CD14-positive monocyte (primary cell): Measurements from ENCODE around the gene USP9X. TPM values are rescaled to one million over a fixed set of nuclear protein-coding genes. Genes with fewer than 3 reads are reported as not detected.
"Not testable (repeated sequence)": the region's sequence is repeated elsewhere in the genome, so short reads cannot be mapped to it uniquely, and the experiment has no call there.

Experiments used
- DNase-seq, 3 donors: peaks; one replicate each; pipeline ENCODE4 v3.0.0-alpha.2; 2011 to 2022
- H2AFZ ChIP-seq: 2 replicates; pipeline ENCODE4 v1.6.0; 2012; ENCODE audit warnings: mild to moderate bottlenecking, low read depth, low read length, inconsistent platforms; ENCODE audit not compliant: insufficient read depth, poor library complexity, severe bottlenecking
- H3K27ac ChIP-seq, 2 donors: 1 replicate in 1 of 2; 2 replicates in 1 of 2; pipeline ENCODE4 v1.5.1; 2012 to 2013; ENCODE audit warnings: low read length in 2 of 2, control low read depth in 1 of 2, inconsistent platforms in 1 of 2, low read depth in 1 of 2, mild to moderate bottlenecking in 1 of 2
- H3K27me3 ChIP-seq, 2 donors: one replicate each; pipeline versions ENCODE4 v1.6.0 to v1.6.1; 2011 to 2013; ENCODE audit warnings: low read length in 2 of 2; ENCODE audit not compliant: control insufficient read depth in 2 of 2, insufficient read depth in 2 of 2
- H3K36me3 ChIP-seq, 2 donors: replicated peaks in 1 of 2; 1 replicate in 1 of 2; 2 replicates in 1 of 2; pipeline versions ENCODE4 v1.5.1 to v1.6.1; 2012 to 2013; ENCODE audit warnings: low read length in 2 of 2, control low read depth in 1 of 2, inconsistent platforms in 1 of 2, mild to moderate bottlenecking in 1 of 2; ENCODE audit not compliant: insufficient read depth in 2 of 2, control insufficient read depth in 1 of 2
- H3K4me1 ChIP-seq, 2 donors: 1 replicate in 1 of 2; 2 replicates in 1 of 2; pipeline versions ENCODE4 v1.5.1 to v1.6.1; 2012 to 2013; ENCODE audit warnings: low read length in 2 of 2, control low read depth in 1 of 2, inconsistent platforms in 1 of 2, mild to moderate bottlenecking in 1 of 2, moderate library complexity in 1 of 2; ENCODE audit not compliant: insufficient read depth in 2 of 2, control insufficient read depth in 1 of 2
- H3K4me2 ChIP-seq: replicated peaks from 2 replicates; pipeline ENCODE3; 2012; ENCODE audit warnings: low read length, moderate library complexity, mild to moderate bottlenecking; ENCODE audit not compliant: poor library complexity, severe bottlenecking; ENCODE audit errors: extremely low read depth
- H3K4me3 ChIP-seq, 3 experiments: fragments of 200-600 bp in 1 of 3; sonication (generic) in 1 of 3; replicated peaks in 1 of 3; 1 replicate in 2 of 3; 2 replicates in 1 of 3; pipeline ENCODE4 v1.5.1; 2011 to 2013; ENCODE audit warnings: low read length in 3 of 3, mild to moderate bottlenecking in 3 of 3, control low read depth in 2 of 3, low read depth in 2 of 3, inconsistent platforms in 1 of 3, moderate library complexity in 1 of 3
- H3K79me2 ChIP-seq: 2 replicates; pipeline ENCODE4 v1.6.0; 2012; ENCODE audit warnings: mild to moderate bottlenecking, control low read depth, inconsistent platforms, low read length, moderate library complexity; ENCODE audit not compliant: insufficient read depth
- H3K9ac ChIP-seq: 2 replicates; pipeline ENCODE4 v1.6.0; 2017; ENCODE audit warnings: low read length, mild to moderate bottlenecking; ENCODE audit not compliant: insufficient read depth, poor library complexity, severe bottlenecking
- H3K9me3 ChIP-seq, 2 donors: replicated peaks in 1 of 2; 1 replicate in 1 of 2; 2 replicates in 1 of 2; pipeline versions ENCODE4 v1.5.1 to v1.6.1; 2012 to 2013; ENCODE audit warnings: low read length in 2 of 2, control low read depth in 1 of 2; ENCODE audit not compliant: control insufficient read depth in 1 of 2, insufficient read depth in 1 of 2
- H4K20me1 ChIP-seq: 2 replicates; pipeline ENCODE4 v1.6.0; 2012; ENCODE audit warnings: mild to moderate bottlenecking, low read length, control low read depth, moderate library complexity; ENCODE audit not compliant: insufficient read depth
- H3K27ac Mint-ChIP-seq, 7 donors: one replicate each; pipeline ENCODE4 v1.8.0; 2020; ENCODE audit warnings: mild to moderate bottlenecking in 7 of 7, mixed read lengths in 7 of 7, moderate library complexity in 6 of 7, inconsistent platforms in 2 of 7
- H3K27me3 Mint-ChIP-seq, 3 donors: one replicate each; pipeline ENCODE4 v1.8.0; 2021 to 2022; ENCODE audit warnings: low read depth in 3 of 3, mild to moderate bottlenecking in 3 of 3, mixed read lengths in 3 of 3, moderate library complexity in 3 of 3, inconsistent platforms in 1 of 3
- H3K36me3 Mint-ChIP-seq, 2 donors: one replicate each; pipeline ENCODE4 v1.8.0; 2020; ENCODE audit warnings: mixed read lengths in 2 of 2, inconsistent platforms in 1 of 2, mild to moderate bottlenecking in 1 of 2
- H3K4me1 Mint-ChIP-seq: one replicate; pipeline ENCODE4 v1.8.0; 2020; ENCODE audit warnings: mild to moderate bottlenecking, mixed read lengths
- H3K4me3 Mint-ChIP-seq, 2 donors: one replicate each; pipeline ENCODE4 v1.8.0; 2020; ENCODE audit warnings: mild to moderate bottlenecking in 2 of 2, mixed read lengths in 2 of 2, moderate library complexity in 1 of 2
- H3K9me3 Mint-ChIP-seq, 7 donors: one replicate each; pipeline ENCODE4 v1.8.0; 2020 to 2022; ENCODE audit warnings: mixed read lengths in 7 of 7, mild to moderate bottlenecking in 6 of 7, moderate library complexity in 6 of 7, inconsistent platforms in 2 of 7
- WGBS: methylation state at CpG from one replicate; pipeline ENCODE4 v1.1.5; 2013; ENCODE audit warnings: missing lambda C conversion rate; ENCODE audit not compliant: insufficient coverage; 5-methylcytosine and 5-hydroxymethylcytosine counted together
- intact Hi-C, 2 donors: fragments of 100-400 bp; cut with micrococcal nuclease; formaldehyde crosslinking; loops; one replicate each; pipeline versions ENCODE4 v1.15.0 to v1.15.1; 2023
- polyA plus RNA-seq, 3 donors: library from polyadenylated mRNA; depleted of rRNA in 1 of 3; unstranded in 2 of 3; stranded (reverse) in 1 of 3; fragments of 300-500 nt in 2 of 3; fragments of >200 nt in 1 of 3; fragmentation: Illumina TruSeq in 2 of 3; gene quantifications; 1 replicate in 2 of 3; 2 replicates in 1 of 3; pipeline ENCODE4 v1.2.3, GENCODE V29; 2012 to 2021

Gene USP9X
- polyA plus RNA-seq, 3 donors = 8.3 to 16.1 (median 9.6) TPM

GRCh38 chrX:41285928-41286327 lies 200.7 kb downstream of the USP9X start:
- H3K27ac Mint-ChIP-seq = not testable (repeated sequence)

More at GRCh38 chrX:41285928-41286327, 200.7 kb downstream of the USP9X start:
- H3K9me3 ChIP-seq, H3K4me1 Mint-ChIP-seq, H3K36me3 ChIP-seq, H2AFZ ChIP-seq, H3K27me3 ChIP-seq, H3K9ac ChIP-seq, H3K79me2 ChIP-seq, DNase-seq, H3K4me3 Mint-ChIP-seq, intact Hi-C loops, H3K27ac ChIP-seq, H3K4me3 ChIP-seq, H3K4me2 ChIP-seq, H3K4me1 ChIP-seq, H3K36me3 Mint-ChIP-seq, H3K9me3 Mint-ChIP-seq, H4K20me1 ChIP-seq: not testable (repeated sequence)
- no CpG with 5 or more reads among the region's 21 CpGs for WGBS
- H3K27me3 Mint-ChIP-seq = peaks cover 0 to 33% (median 0%) of the 10 kb centered on the region in 3 donors

Other genes with a start within 250 kb of the USP9X start
- gene DDX3X, start 248.7 kb downstream of the USP9X start, polyA plus RNA-seq = 100 to 1,000 TPM; 165 to 280 (median 200) TPM